IMR-90 (cell line): Measurements from ENCODE around the gene APCDD1.

Source experiments
- CEBPB ChIP-seq: IDR thresholded peaks from 2 replicates; pipeline ENCODE4 v1.6.1; 2012; ENCODE audit warnings: low read depth, low read length, improper control_type of control experiment
- CTCF ChIP-seq: conservative IDR thresholded peaks from 2 replicates; pipeline ENCODE4 v1.5.1; 2012; ENCODE audit warnings: mild to moderate bottlenecking, low read depth, low read length, improper control_type of control experiment
- MAZ ChIP-seq: IDR thresholded peaks from 2 replicates; pipeline ENCODE4 v1.6.1; 2012; ENCODE audit warnings: low read depth, mild to moderate bottlenecking, low read length, improper control_type of control experiment, moderate library complexity, borderline replicate concordance
- POLR2A ChIP-seq: IDR thresholded peaks from 2 replicates; pipeline ENCODE4 v1.6.1; 2012; ENCODE audit warnings: mild to moderate bottlenecking, low read depth, low read length
- SMC3 ChIP-seq: fragments of 150-350 bp; IDR thresholded peaks from 2 replicates; pipeline ENCODE4 v1.6.1; 2016; ENCODE audit warnings: low read depth, mild to moderate bottlenecking, antibody characterized with exemption, low read length, moderate library complexity
- TF ChIP-seq, protein P1 (sequence below): fragments of 150-350 bp; IDR thresholded peaks from 2 replicates; pipeline ENCODE4 v1.6.1; 2017; ENCODE audit warnings: mild to moderate bottlenecking, antibody characterized with exemption, low read length, low read depth

GRCh38 chr18:10515456-10515855 is 61.0 kb downstream of the APCDD1 start:
- TF ChIP-seq POLR2A (no peak), CTCF (no peak), CEBPB (no peak), MAZ (no peak), SMC3 (no peak)
- TF ChIP-seq, protein P1, sequence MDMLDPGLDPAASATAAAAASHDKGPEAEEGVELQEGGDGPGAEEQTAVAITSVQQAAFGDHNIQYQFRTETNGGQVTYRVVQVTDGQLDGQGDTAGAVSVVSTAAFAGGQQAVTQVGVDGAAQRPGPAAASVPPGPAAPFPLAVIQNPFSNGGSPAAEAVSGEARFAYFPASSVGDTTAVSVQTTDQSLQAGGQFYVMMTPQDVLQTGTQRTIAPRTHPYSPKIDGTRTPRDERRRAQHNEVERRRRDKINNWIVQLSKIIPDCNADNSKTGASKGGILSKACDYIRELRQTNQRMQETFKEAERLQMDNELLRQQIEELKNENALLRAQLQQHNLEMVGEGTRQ = no peak
